ENCODE data around the gene ZNF148.

Gene ZNF148

GRCh38 chr3:125317761-125318160, 57.4 kb downstream of the ZNF148 start:
- no peaks in the 10 kb centered on the region for H3K36me3 ChIP-seq (ENCODE audit: control insufficient read depth, insufficient read depth, low read length)
- no peaks in the 10 kb centered on the region for H3K4me1 ChIP-seq (ENCODE audit: control insufficient read depth, insufficient read depth, low read length)
- no CpG with 5 or more reads among the region's 1 CpG for WGBS (ENCODE audit: insufficient coverage, insufficient read length)
- H3K9me3 ChIP-seq (ENCODE audit: control insufficient read depth, insufficient read depth, low read length): no peaks in the 10 kb centered on the region
- no peak for DNase-seq (ENCODE audit: low read depth, low spot score)
- H3K27ac ChIP-seq (ENCODE audit: low read length): no peak overlapping the region
- no peak overlapping the region for H3K4me3 ChIP-seq (ENCODE audit: low read length)
- no peaks in the 10 kb centered on the region for H3K27me3 ChIP-seq (ENCODE audit: control insufficient read depth, insufficient read depth, low read length)

DNA sequence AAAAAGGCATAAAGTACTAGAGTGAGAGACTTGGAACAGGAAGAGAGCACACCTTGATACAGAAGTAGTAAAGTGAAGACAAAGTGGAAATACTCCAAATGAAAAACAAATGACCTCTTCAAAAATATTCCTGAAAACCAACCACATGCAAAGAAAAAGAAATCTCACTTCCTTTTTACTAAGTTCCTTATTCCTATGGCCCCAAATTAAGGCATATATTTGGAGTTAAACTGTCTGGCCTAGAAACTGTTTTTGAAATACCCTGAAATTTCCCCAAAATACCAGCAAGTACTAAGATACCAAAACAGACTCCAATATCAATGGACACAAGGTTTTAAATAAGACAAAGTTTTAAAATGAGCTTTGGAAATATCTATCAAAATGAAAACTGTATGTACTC, 58.2 kb downstream of the ZNF148 start:
- no peaks in the 10 kb centered on the region for H3K9me3 ChIP-seq (ENCODE audit: control insufficient read depth, insufficient read depth, low read length)
- no peaks in the 10 kb centered on the region for H3K4me1 ChIP-seq (ENCODE audit: control insufficient read depth, insufficient read depth, low read length)
- no peak overlapping the region for H3K27ac ChIP-seq (ENCODE audit: low read length)
- no peak overlapping the region for H3K4me3 ChIP-seq (ENCODE audit: low read length)
- no peaks in the 10 kb centered on the region for H3K27me3 ChIP-seq (ENCODE audit: control insufficient read depth, insufficient read depth, low read length)
- DNase-seq (ENCODE audit: low read depth, low spot score): no peak
- no peaks in the 10 kb centered on the region for H3K36me3 ChIP-seq (ENCODE audit: control insufficient read depth, insufficient read depth, low read length)

DNA sequence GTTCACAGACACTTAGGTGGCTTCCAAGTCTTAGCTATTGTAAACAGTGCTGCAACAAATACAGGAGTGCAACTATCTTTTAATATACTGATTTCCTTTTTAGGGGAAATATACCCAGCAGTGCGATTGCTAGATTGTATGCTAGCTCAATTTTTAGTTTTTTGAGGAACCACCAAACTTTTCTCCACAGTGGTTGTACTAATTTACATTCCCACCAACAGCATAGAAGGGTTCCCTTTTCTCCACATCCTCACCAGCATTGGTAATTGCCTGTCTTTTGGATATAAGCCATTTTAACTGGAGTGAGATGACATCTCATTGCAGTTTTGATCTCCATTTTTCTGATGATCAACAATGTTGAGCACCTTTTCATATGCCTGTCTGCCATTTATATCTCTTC, 58.9 kb downstream of the ZNF148 start:
- H3K27ac ChIP-seq (ENCODE audit: low read length): no peak overlapping the region
- no CpG with 5 or more reads among the region's 1 CpG for WGBS (ENCODE audit: insufficient coverage, insufficient read length)
- no peaks in the 10 kb centered on the region for H3K4me1 ChIP-seq (ENCODE audit: control insufficient read depth, insufficient read depth, low read length)
- no peaks in the 10 kb centered on the region for H3K9me3 ChIP-seq (ENCODE audit: control insufficient read depth, insufficient read depth, low read length)
- H3K36me3 ChIP-seq (ENCODE audit: control insufficient read depth, insufficient read depth, low read length): no peaks in the 10 kb centered on the region
- H3K4me3 ChIP-seq (ENCODE audit: low read length): no peak overlapping the region
- no peaks in the 10 kb centered on the region for H3K27me3 ChIP-seq (ENCODE audit: control insufficient read depth, insufficient read depth, low read length)
- no peak for DNase-seq (ENCODE audit: low read depth, low spot score)

DNA sequence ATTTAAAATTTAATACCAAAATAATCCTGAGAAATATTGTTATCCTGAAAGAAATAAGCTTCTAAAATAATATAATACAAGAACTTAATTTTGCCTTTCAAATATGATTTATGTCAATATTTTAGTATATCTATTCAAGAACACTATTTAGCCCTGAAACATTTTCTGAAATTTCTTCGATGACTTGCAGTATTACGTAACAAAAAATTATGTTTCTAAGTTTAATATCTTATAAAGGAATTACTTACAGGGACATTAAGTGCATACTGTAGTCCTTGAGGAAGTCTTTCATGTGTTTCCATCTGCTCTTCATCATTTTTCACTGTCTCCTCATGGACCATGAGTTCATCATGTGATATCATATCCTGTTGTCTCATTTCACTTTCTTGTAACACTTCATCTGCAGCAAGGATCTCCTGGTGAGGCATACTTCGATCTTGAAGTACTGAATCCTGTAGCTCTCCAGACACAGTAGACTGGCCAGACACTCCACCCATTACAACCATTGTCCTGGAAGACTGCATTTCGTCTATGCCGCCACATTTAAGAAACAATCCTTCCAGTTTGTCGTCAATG, 62.0 kb downstream of the ZNF148 start:
- Histone ChIP-seq H3K27me3 (ENCODE audit: control insufficient read depth, insufficient read depth, low read length) (no peaks in the 10 kb centered on the region), H3K4me3 (ENCODE audit: low read length) (no peak overlapping the region), H3K36me3 (ENCODE audit: control insufficient read depth, insufficient read depth, low read length) (peaks cover 2% of the 10 kb centered on the region; the same call in 1 of the 2 replicates), H3K9me3 (ENCODE audit: control insufficient read depth, insufficient read depth, low read length) (no peaks in the 10 kb centered on the region), H3K27ac (ENCODE audit: low read length) (no peak overlapping the region), H3K4me1 (ENCODE audit: control insufficient read depth, insufficient read depth, low read length) (no peaks in the 10 kb centered on the region)
- no peak for DNase-seq (ENCODE audit: low read depth, low spot score)
- WGBS (ENCODE audit: insufficient coverage, insufficient read length): no CpG with 5 or more reads among the region's 6 CpGs

GRCh38 chr3:125310623-125311081, 64.5 kb downstream of the ZNF148 start:
- Histone ChIP-seq H3K4me3 (ENCODE audit: low read length) (no peak overlapping the region), H3K36me3 (ENCODE audit: control insufficient read depth, insufficient read depth, low read length) (peaks cover 2% of the 10 kb centered on the region; the same call in 1 of the 2 replicates), H3K9me3 (ENCODE audit: control insufficient read depth, insufficient read depth, low read length) (no peaks in the 10 kb centered on the region), H3K4me1 (ENCODE audit: control insufficient read depth, insufficient read depth, low read length) (no peaks in the 10 kb centered on the region), H3K27ac (ENCODE audit: low read length) (no peak overlapping the region), H3K27me3 (ENCODE audit: control insufficient read depth, insufficient read depth, low read length) (no peaks in the 10 kb centered on the region)
- DNase-seq (ENCODE audit: low read depth, low spot score): no peak
- WGBS (ENCODE audit: insufficient coverage, insufficient read length): no CpG with 5 or more reads among the region's 5 CpGs

DNA sequence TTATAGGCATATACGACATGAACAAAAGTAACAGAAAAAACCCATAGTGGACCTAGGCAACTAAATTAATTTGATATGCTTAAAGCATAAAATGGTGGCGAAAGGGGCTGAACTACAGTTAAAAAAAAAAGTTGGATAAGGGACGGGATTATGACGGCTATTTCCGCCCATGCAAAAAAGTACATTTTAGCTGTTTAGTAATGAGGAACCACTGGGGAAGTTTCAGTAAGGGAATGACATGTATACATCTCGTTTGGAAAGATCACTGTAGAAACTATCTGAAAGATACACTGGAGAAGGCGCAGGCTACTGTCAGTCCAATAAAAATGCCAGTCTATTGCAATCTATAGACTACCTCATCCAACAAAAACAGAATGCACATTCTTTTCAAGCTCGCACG, 65.6 kb downstream of the ZNF148 start:
- Histone ChIP-seq H3K4me1 (ENCODE audit: control insufficient read depth, insufficient read depth, low read length) (no peaks in the 10 kb centered on the region), H3K4me3 (ENCODE audit: low read length) (no peak overlapping the region), H3K27ac (ENCODE audit: low read length) (no peak overlapping the region), H3K9me3 (ENCODE audit: control insufficient read depth, insufficient read depth, low read length) (no peaks in the 10 kb centered on the region), H3K36me3 (ENCODE audit: control insufficient read depth, insufficient read depth, low read length) (peaks cover 2% of the 10 kb centered on the region; the same call in 1 of the 2 replicates), H3K27me3 (ENCODE audit: control insufficient read depth, insufficient read depth, low read length) (no peaks in the 10 kb centered on the region)
- DNase-seq (ENCODE audit: low read depth, low spot score): no peak
- no CpG with 5 or more reads among the region's 9 CpGs for WGBS (ENCODE audit: insufficient coverage, insufficient read length)

GRCh38 chr3:125306620-125307019, 68.5 kb downstream of the ZNF148 start:
- no peak overlapping the region for H3K27ac ChIP-seq (ENCODE audit: low read length)
- no peak overlapping the region for H3K4me3 ChIP-seq (ENCODE audit: low read length)
- H3K4me1 ChIP-seq (ENCODE audit: control insufficient read depth, insufficient read depth, low read length): no peaks in the 10 kb centered on the region
- H3K36me3 ChIP-seq (ENCODE audit: control insufficient read depth, insufficient read depth, low read length): peaks cover 2% of the 10 kb centered on the region; the same call in 1 of the 2 replicates
- no peaks in the 10 kb centered on the region for H3K27me3 ChIP-seq (ENCODE audit: control insufficient read depth, insufficient read depth, low read length)
- DNase-seq (ENCODE audit: low read depth, low spot score): no peak
- no peaks in the 10 kb centered on the region for H3K9me3 ChIP-seq (ENCODE audit: control insufficient read depth, insufficient read depth, low read length)

GRCh38 chr3:125302932-125303331, 72.2 kb downstream of the ZNF148 start:
- no peak overlapping the region for H3K4me3 ChIP-seq (ENCODE audit: low read length)
- no peaks in the 10 kb centered on the region for H3K36me3 ChIP-seq (ENCODE audit: control insufficient read depth, insufficient read depth, low read length)
- DNase-seq (ENCODE audit: low read depth, low spot score): no peak
- no peaks in the 10 kb centered on the region for H3K27me3 ChIP-seq (ENCODE audit: control insufficient read depth, insufficient read depth, low read length)
- WGBS (ENCODE audit: insufficient coverage, insufficient read length): no CpG with 5 or more reads among the region's 3 CpGs
- no peak overlapping the region for H3K27ac ChIP-seq (ENCODE audit: low read length)
- H3K4me1 ChIP-seq (ENCODE audit: control insufficient read depth, insufficient read depth, low read length): no peaks in the 10 kb centered on the region
- H3K9me3 ChIP-seq (ENCODE audit: control insufficient read depth, insufficient read depth, low read length): no peaks in the 10 kb centered on the region

GRCh38 chr3:125300416-125300815, 74.7 kb downstream of the ZNF148 start:
- H3K4me1 ChIP-seq (ENCODE audit: control insufficient read depth, insufficient read depth, low read length): no peaks in the 10 kb centered on the region
- H3K9me3 ChIP-seq (ENCODE audit: control insufficient read depth, insufficient read depth, low read length): no peaks in the 10 kb centered on the region
- no peaks in the 10 kb centered on the region for H3K27me3 ChIP-seq (ENCODE audit: control insufficient read depth, insufficient read depth, low read length)
- DNase-seq (ENCODE audit: low read depth, low spot score): no peak
- no peaks in the 10 kb centered on the region for H3K36me3 ChIP-seq (ENCODE audit: control insufficient read depth, insufficient read depth, low read length)
- WGBS (ENCODE audit: insufficient coverage, insufficient read length): no CpG with 5 or more reads among the region's 3 CpGs
- no peak overlapping the region for H3K27ac ChIP-seq (ENCODE audit: low read length)
- H3K4me3 ChIP-seq (ENCODE audit: low read length): no peak overlapping the region

DNA sequence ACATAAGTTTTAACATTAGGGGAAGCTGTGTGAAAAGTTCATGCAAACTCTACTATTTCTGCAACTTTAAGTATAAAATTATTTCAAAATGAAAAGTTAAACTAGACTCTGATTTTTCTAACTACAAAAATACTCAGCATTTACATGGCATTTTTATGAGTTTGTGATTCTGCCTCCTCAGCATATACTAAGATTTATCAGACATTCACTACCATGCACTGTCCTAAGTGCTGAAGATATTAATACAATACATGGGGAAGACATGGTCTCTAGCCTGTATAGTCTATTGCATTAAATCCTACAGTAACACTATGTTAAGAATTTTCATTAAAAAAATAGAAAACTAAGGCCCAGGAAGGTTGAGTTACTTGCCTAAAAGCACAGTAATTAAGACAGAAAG, 80.7 kb downstream of the ZNF148 start:
- no peak overlapping the region for H3K27ac ChIP-seq (ENCODE audit: low read length)
- no peaks in the 10 kb centered on the region for H3K9me3 ChIP-seq (ENCODE audit: control insufficient read depth, insufficient read depth, low read length)
- no peaks in the 10 kb centered on the region for H3K4me1 ChIP-seq (ENCODE audit: control insufficient read depth, insufficient read depth, low read length)
- no peaks in the 10 kb centered on the region for H3K36me3 ChIP-seq (ENCODE audit: control insufficient read depth, insufficient read depth, low read length)
- no peaks in the 10 kb centered on the region for H3K27me3 ChIP-seq (ENCODE audit: control insufficient read depth, insufficient read depth, low read length)
- H3K4me3 ChIP-seq (ENCODE audit: low read length): no peak overlapping the region
- DNase-seq (ENCODE audit: low read depth, low spot score): no peak

DNA sequence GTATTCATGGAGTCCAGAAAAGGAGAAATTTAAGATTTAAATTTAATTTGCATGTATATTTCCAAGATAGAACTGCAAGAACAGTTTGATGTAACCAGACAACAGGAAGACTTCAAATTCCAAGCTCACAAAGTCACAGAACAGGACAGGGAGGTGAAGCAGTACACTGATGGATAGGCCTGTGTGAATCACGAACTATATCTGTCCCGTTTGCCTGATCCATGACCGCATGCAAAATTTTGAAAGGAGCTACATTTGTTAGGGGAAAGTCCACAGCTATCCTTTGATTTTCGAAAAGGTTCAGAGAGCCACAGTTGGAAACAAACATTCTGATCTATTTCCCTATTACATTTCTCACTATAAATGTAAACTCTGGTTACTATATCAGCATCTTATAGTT, 83.1 kb downstream of the ZNF148 start:
- no peak overlapping the region for H3K27ac ChIP-seq (ENCODE audit: low read length)
- no peak for DNase-seq (ENCODE audit: low read depth, low spot score)
- no CpG with 5 or more reads among the region's 4 CpGs for WGBS (ENCODE audit: insufficient coverage, insufficient read length)
- H3K36me3 ChIP-seq (ENCODE audit: control insufficient read depth, insufficient read depth, low read length): no peaks in the 10 kb centered on the region
- H3K27me3 ChIP-seq (ENCODE audit: control insufficient read depth, insufficient read depth, low read length): no peaks in the 10 kb centered on the region
- H3K4me1 ChIP-seq (ENCODE audit: control insufficient read depth, insufficient read depth, low read length): no peaks in the 10 kb centered on the region
- H3K4me3 ChIP-seq (ENCODE audit: low read length): no peak overlapping the region
- H3K9me3 ChIP-seq (ENCODE audit: control insufficient read depth, insufficient read depth, low read length): no peaks in the 10 kb centered on the region
